Psoas muscle (tissue), 8 donors: ENCODE data around the gene ST3GAL2. TPM values are rescaled to one million over a fixed set of nuclear protein-coding genes. Genes with fewer than 3 reads are reported as not detected.
A peak's percentile ranks its signal among the peaks of the same experiment; 100 is the strongest.

Source experiments
- ATAC-seq, 4 donors: fragments of 200-7000 bp; cut with Tn5 transposase; one replicate each; pipeline ENCODE4 v1.9.1; 2020; ENCODE audit warnings: moderate library complexity in 3 of 4, mild to moderate bottlenecking in 2 of 4
- DNase-seq, 2 donors: peaks; one replicate each; pipeline ENCODE4 v3.0.0-alpha.2; 2020
- H3K27ac ChIP-seq: fragments of 200-600 bp; one replicate; pipeline ENCODE4 v1.8.0; 2022
- H3K27me3 ChIP-seq, 3 donors: fragments of 200-600 bp in 1 of 3; one replicate each; pipeline versions ENCODE4 v1.6.1 to v1.8.0; 2013 to 2022; ENCODE audit warnings: low read length in 2 of 3, mild to moderate bottlenecking in 2 of 3, moderate library complexity in 1 of 3; ENCODE audit not compliant: insufficient read depth in 3 of 3
- H3K36me3 ChIP-seq, 2 donors: fragments of 200-600 bp in 1 of 2; one replicate each; pipeline versions ENCODE4 v1.6.1 to v1.8.0; 2013 to 2022; ENCODE audit warnings: low read depth in 1 of 2, mild to moderate bottlenecking in 1 of 2, moderate library complexity in 1 of 2; ENCODE audit not compliant: insufficient read depth in 1 of 2
- H3K4me1 ChIP-seq: fragments of 200-600 bp; one replicate; pipeline ENCODE4 v1.8.0; 2022
- H3K4me3 ChIP-seq: fragments of 200-600 bp; one replicate; pipeline ENCODE4 v1.8.0; 2022; ENCODE audit warnings: mild to moderate bottlenecking
- H3K9me3 ChIP-seq: fragments of 200-600 bp; one replicate; pipeline ENCODE4 v1.8.0; 2022
- CTCF ChIP-seq: fragments of 200-600 bp; IDR thresholded peaks from one replicate; pipeline ENCODE4 v1.8.0; 2022; ENCODE audit warnings: antibody characterized with exemption
- WGBS, 3 donors: extraction: QIAGEN DNeasy Blood & Tissue Kit; methylation state at CpG; one replicate each; pipeline versions ENCODE4 v1.1.6 to v1.1.7; 2013; 5-methylcytosine and 5-hydroxymethylcytosine counted together
- intact Hi-C, 2 donors: fragments of 100-400 bp; cut with DNase I; formaldehyde crosslinking; loops; one replicate each; pipeline versions ENCODE4 v1.11.0 to v1.14.2; 2022
- polyA plus RNA-seq, 3 donors: library from polyadenylated mRNA; stranded (reverse); fragments of 200-250 nt; gene quantifications; one replicate each; pipeline ENCODE4 v1.2.3, GENCODE V29; 2013
- total RNA-seq, 4 donors: library from RNA; stranded (reverse); fragmentation: NEBNext Ultra II Directional in 2 of 4; extraction: Animal tissue kit (Norgen Biotek cat#: 25700) in 2 of 4; gene quantifications; one replicate each; pipeline versions ENCODE4 v1.2.1 to v1.2.4, GENCODE V29; 2021 to 2023
- donor health status: healthy with polysubstance abuse.
- donor health status: DM: no; HTN: no; CAD: no; lungs with moderate emphysema.
- donor health status: Bipolar disorder and iron deficiency.
- donor health status: healthy.
- donor health status: DM: yes; HTN: yes; CAD: no.
- donor health status: DM: no; HTN: no; CAD: no.
- donor health status: DM: no; HTN: no; CAD: no.
- donor health status: DM: yes; HTN: yes; CAD: no.

ST3GAL2 gene
- total and polyA plus RNA-seq, 7 donors, result 7.0 to 33.0 (median 19.8) TPM

GRCh38 chr16:70472786-70473433 is 34.0 kb upstream of the ST3GAL2 start:
- WGBS, 3 donors, result 47 to 70% (median 51%) methylated on average over 27 to 28 of the region's 28 CpGs
- peak overlapping the region; percentile 53 for H3K27ac ChIP-seq
- no peak overlapping the region for H3K4me3 ChIP-seq
- peak; percentile 40 to 71 (median 61) for ATAC-seq
- intact Hi-C loops, result loop anchor here (5.0 kb wide), 2 partner anchors 81 to 101 kb away; no protein-coding TSS in a partner anchor
- H3K36me3 ChIP-seq, result peaks cover 0 to 27% of the 10 kb centered on the region in 2 donors
- no peaks in the 10 kb centered on the region for H3K27me3 ChIP-seq
- peak; percentile 13 for TF ChIP-seq CTCF
- peaks cover 23% of the 10 kb centered on the region for H3K4me1 ChIP-seq
- peak in 1 of 2 donors; percentile 83 for DNase-seq
- H3K9me3 ChIP-seq, result no peaks in the 10 kb centered on the region

- H3K4me1 ChIP-seq, result peaks cover 19% of the 10 kb centered on the region
- H3K4me3 ChIP-seq, result no peak overlapping the region
- H3K27ac ChIP-seq, result no peak overlapping the region
- DNase-seq (peak in 1 of 2 donors; percentile 46), ATAC-seq (peak; percentile 55 to 72 (median 61))
- peak; percentile 42 for TF ChIP-seq CTCF
- intact Hi-C loops, result loop anchor here (2.0 to 5.0 kb wide), 3 partner anchors 76 to 99 kb away; no protein-coding TSS in a partner anchor
- H3K36me3 ChIP-seq, result peaks cover 0 to 31% of the 10 kb centered on the region in 2 donors
- H3K9me3 ChIP-seq, result no peaks in the 10 kb centered on the region
- no peaks in the 10 kb centered on the region for H3K27me3 ChIP-seq
- 58 to 64% (median 63%) methylated on average over 10 to 17 of the region's 17 CpGs for WGBS, 3 donors
These were observed 32.0 kb upstream of the ST3GAL2 start for GRCh38 chr16:70470927-70471341.

GRCh38 chr16:70470141-70470926 is 31.4 kb upstream of the ST3GAL2 start:
- no peaks in the 10 kb centered on the region for H3K27me3 ChIP-seq
- no peak overlapping the region for H3K4me3 ChIP-seq
- H3K27ac ChIP-seq, result no peak overlapping the region
- no peaks in the 10 kb centered on the region for H3K9me3 ChIP-seq
- DNase-seq (no peak), ATAC-seq (no peak)
- H3K4me1 ChIP-seq, result peaks cover 19% of the 10 kb centered on the region
- 91 to 95% (median 93%) methylated on average over 9 to 10 of the region's 10 CpGs for WGBS, 3 donors
- intact Hi-C loops, result loop anchor here (2.0 to 5.0 kb wide), 3 partner anchors 76 to 98 kb away; no protein-coding TSS in a partner anchor
- no peak for TF ChIP-seq CTCF
- peaks cover 0 to 32% of the 10 kb centered on the region in 2 donors for H3K36me3 ChIP-seq

GRCh38 chr16:70468776-70469525 is 30.1 kb upstream of the ST3GAL2 start:
- H3K9me3 ChIP-seq, result no peaks in the 10 kb centered on the region
- TF ChIP-seq CTCF, result no peak
- peaks cover 19% of the 10 kb centered on the region for H3K4me1 ChIP-seq
- DNase-seq (no peak), ATAC-seq (no peak)
- peak overlapping the region; percentile 67 for H3K27ac ChIP-seq
- H3K27me3 ChIP-seq, result no peaks in the 10 kb centered on the region
- 95 to 98% (median 95%) methylated on average over 14 to 16 of the region's 16 CpGs for WGBS, 3 donors
- intact Hi-C loops, result loop anchor here in 1 of 2 donors (5.0 kb wide), 1 partner anchor 37 kb away; no protein-coding TSS in a partner anchor
- H3K36me3 ChIP-seq, result peaks cover 0 to 34% of the 10 kb centered on the region in 2 donors
- no peak overlapping the region for H3K4me3 ChIP-seq
